Left ventricle myocardium superior (tissue), 1 donor: ENCODE data around the gene TCEA2. TPM values are rescaled to one million over a fixed set of nuclear protein-coding genes. Genes with fewer than 3 reads are reported as not detected.

ENCODE experiments used
- ATAC-seq: fragments of 200-7000 bp; cut with Tn5 transposase; one replicate; pipeline ENCODE4 v1.9.1; 2020; ENCODE audit warnings: mild to moderate bottlenecking, moderate library complexity
- DNase-seq: peaks from one replicate; pipeline ENCODE4 v3.0.0-alpha.2; 2020
- intact Hi-C: fragments of 100-400 bp; cut with micrococcal nuclease; formaldehyde crosslinking; loops from one replicate; pipeline ENCODE4 v1.11.0; 2022
- total RNA-seq: library from RNA; stranded (reverse); fragmentation: NEBNext Ultra II Directional; extraction: Animal tissue kit (Norgen Biotek cat#: 25700); gene quantifications from one replicate; pipeline ENCODE4 v1.2.1, GENCODE V29; 2021
- donor health status: DM: no; HTN: yes; CAD: no; lungs with severe emphysema.

The TCEA2 gene
- total RNA-seq, 1 donor from 2014 or later = 35.6 TPM

DNA sequence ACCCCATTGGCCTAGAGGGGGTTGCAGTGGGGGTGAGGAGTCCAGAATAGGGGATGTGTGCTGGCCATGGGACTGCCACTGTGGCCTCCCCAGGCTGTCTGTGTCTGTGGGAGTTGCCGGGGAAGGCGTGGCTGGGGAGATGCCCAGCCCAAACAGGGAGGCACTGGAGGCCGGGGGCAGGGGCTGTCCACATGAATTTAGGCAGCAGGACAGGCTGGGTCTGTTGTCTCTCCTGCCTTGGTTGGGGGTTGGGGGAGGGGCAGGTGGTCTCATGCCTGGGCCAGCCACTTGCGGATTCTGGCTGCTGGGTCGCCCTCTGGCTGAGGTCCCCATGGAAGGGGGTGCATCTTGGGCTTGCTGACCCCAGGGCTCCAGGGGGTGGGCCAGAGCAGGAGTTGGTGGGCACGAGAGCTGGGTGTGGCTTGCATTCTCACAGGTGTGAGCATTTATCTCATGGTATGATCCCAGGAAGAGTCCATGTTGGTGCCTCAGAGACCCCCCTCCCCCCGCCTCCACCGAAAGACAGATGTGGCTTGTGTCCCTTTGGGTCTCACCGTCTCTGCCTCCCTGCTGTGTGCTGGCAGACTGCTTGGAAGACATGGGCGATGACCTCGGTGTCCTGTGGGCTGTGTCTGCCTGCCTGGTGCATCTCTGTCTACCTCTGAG, 17.5 kb upstream of the TCEA2 start:
- intact Hi-C loops = no loop called here
- peak; percentile 18 for ATAC-seq
- no peak for DNase-seq

DNA sequence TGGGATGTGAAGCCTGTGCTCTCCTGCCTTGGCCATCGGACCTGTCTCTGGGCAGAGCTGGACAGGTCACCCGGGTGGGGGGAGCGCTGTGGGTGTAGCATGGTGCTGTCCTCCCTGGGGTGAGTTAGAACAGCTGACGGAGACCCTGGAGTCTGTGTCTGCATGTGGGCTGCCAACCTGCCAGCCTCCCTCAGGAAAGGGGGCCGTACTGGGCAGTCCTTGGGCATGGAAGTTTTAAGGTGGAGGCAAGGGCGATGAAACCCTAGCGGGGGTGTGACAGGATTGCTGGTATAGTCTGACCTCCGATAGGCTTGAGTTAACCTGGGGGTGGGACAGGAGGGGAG, 16.0 kb upstream of the TCEA2 start:
- intact Hi-C loops = no loop called here
- DNase-seq (no peak), ATAC-seq (no peak)

DNA sequence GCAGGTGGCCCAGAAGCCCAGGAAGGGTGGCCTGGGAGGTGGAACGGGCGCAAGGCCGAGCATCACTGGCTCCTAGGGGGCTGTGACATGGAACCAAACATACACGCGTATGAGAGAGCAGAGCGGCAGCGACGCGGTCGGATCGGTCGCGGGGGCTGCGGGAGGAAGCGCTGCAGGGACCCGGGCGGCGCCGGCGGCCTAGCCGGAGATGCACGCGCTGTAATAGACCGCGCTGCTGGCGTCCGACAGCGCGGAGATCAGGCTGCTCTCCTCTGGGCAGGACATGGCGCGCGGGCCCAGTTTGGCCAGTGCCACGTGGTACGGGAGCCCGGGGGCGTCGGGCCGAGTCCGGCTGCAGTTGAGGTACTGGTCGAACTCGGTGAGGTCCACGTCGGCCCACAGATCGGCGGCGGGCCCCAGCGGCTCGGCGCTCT, 15.0 kb upstream of the TCEA2 start:
- no peak for ATAC-seq
- intact Hi-C loops = no loop called here
- no peak for DNase-seq

DNA sequence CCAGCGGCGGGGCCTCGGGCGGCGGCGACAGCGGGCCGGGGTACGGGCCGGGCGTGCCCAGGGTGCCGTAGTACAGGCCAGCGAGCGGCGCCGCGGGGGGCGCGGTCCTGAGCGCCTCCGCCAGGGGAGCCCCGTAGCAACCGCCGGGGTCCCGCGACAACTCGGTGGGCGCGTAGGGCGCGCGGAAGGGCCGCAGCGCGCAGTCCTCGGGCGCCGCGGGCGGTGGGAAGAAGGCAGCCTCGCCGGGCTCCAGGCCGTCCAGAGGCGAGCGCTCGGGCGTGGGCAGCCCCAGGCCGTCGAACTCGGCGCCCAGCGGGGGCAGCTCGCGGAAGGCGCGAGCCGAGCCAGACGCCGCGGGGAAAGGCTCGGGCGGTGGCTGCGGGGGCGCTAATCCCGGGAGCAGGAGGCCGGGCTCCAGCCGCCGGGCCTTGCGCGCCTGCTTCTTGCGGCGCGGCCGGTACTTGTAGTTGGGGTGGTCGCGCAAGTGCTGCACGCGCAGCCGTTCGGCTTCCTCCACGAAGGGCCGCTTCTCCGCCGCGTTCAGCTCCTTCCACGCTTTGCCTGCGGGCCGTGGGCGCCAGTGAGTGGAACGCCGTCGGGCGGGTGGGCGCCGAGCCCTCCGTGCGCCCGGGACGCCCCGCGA, 14.5 kb upstream of the TCEA2 start:
- DNase-seq (peak; percentile 29), ATAC-seq (no peak)
- intact Hi-C loops = no loop called here

DNA sequence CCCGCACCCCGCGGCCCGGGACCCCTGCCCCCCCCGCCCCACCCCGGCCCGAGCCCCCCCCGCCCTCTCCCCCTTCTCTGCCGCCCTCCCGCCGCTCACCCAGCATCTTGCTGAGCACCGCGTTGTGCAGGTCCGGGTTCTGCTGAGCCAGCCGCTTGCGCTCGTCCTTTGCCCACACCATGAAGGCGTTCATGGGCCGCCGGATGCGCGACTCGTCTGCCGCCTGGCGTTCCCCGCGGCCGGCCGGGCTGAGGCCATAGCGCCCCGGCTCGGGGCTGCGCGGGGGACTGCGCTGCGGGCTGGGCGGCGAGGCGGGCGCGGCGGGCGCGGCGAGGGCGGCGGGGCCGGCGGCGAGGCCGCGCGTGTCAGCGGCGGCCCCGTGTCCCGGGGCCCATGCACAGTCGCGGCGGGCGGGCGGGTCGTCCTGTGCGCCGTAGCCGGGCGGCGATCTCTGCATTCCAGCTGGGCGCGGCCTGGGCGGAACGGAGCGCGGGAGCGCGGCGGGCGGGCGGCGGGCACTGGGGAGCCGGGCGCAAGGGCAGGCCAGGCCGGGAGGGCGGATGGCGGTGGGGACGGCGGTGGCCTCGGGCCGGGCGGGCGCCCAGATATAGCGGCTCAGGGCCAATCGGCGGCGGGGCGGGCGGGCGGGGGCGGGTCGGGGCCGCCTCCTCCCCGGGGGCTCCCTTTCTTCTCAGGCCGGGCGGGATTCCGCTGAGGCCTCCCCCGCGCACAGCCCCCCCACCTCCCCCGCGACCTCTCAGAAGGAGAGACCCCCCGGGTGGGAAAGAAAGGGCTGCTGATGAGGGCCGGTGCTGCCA, 13.7 kb upstream of the TCEA2 start, which contains the start of gene SOX18:
Gene SOX18, minus strand, starts transcription at position 580 of the 818 bp plus-strand sequence. Its CDS starts 123 bp downstream, at position 457.
- ATAC-seq (peak; percentile 28), DNase-seq (peak; percentile 65)
- intact Hi-C loops = no loop called here

DNA sequence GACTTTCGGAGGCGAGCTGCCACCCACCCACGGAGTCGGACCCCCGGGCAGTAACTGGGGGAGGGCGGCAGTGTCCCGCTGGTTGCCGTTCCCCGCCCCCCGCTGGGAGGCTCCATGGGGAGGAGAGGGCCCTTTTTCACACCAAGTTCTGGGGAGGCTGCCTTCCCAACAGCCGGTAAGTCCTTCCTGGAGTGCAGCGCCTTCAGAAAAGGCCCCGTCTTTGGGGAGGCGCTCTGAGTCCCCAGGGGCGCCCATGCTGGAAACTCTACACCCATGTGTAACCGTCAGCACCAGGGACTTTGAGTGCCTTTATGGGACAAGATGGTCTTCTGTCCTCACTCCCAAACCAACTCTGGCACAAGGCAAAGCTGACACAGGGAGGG, 13.1 kb upstream of the TCEA2 start:
- ATAC-seq = peak; percentile 18
- intact Hi-C loops = no loop called here
- no peak for DNase-seq

DNA sequence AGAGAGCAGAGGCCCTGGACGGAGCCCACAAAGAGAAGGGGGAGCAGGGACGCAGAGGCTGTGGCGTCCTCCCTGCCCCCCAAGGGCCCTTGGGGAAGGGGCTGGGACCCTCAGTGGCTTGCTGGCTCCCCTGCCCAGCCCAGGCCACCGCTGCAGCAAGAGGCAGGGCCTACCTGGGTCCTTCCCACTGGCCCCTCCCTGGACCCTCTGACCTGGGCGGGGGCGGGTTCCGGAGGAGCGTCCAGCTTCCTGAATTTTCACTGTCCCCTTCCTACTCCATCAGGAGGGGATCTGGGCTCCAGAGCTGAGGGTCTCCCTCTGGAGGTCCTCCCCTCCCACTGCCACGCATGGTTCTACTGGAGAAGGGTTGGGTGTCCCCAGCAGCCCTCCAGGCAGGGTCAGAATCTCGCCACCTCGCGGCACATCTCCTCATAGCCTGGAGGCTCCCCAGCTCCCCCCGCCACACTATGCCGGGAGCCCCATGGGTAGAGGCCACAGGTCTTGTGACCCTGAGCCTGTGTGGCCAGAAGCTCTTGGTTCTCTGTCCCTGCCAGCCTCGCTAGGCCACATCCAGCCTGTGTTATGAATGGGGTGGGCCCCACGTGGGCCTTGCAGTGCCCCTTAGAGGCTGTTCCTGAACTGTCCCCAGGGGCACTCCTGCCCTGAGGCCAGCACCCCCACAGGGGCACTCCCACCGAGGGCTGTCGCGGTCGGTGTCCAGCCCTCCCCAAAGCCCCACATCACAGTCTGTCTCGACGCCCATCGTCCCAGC, 12.6 kb upstream of the TCEA2 start:
- DNase-seq (no peak), ATAC-seq (peak; percentile 3)
- intact Hi-C loops = no loop called here

DNA sequence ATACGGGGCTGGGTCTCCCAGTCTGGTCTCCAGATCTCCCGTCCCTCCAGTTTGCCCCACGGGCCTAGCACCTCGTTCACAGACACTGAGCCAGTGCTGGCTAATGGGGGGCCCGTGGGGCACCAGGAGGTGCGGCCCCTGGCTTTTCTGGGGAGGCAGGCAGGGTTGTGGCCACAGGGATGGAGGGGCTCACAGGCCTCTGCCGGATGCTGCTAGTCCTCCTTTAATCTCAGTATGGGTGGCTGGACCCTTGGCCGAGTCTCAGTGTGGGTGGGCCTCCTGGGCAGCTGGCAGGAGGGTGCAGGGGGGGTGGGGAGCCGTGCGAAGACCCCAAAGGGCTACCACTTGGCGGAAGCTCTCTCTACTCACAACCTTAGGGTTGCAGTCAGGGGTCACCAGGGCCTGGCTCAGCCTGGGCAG, 12.0 kb upstream of the TCEA2 start:
- ATAC-seq (no peak), DNase-seq (no peak)
- intact Hi-C loops = no loop called here

DNA sequence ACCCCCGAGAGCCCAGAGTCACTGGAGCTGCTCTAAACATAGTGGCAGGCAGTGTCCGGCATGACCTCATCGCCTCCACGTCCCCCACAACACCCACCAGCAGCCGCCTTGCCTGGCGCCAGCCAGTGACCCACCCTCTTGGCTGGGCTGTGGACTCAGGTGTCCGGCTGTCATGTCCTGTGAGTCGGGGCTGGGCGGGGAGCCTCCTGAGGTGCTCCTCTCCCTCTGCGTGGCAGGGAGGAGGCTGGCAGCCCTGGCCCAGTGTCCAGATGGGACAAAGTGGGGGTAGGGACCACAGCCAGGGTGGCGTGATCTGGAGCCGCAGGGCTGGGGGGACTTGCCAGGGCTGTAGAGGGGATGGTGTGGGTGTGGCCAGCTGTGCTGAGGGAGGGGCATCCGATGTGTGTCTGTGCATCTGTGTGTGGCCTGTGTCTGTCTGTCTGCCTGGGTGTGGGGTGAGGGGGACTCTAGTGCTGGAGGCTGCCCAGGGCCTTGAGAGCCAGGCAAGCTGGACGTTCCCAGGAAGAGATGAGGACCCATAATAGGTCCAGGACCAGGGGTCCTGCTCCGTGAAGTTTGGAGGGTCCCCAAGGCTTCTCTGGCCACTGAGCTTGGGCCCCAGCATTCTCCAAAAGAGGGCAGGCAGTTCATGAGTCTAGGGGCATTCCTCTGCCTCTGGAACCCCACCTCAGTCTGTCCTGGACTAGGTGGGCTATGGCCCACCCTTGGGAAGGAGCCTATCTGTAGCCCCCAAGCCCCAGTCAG, 11.3 kb upstream of the TCEA2 start:
- ATAC-seq (peak; percentile 57), DNase-seq (peak; percentile 80)
- intact Hi-C loops = no loop called here

DNA sequence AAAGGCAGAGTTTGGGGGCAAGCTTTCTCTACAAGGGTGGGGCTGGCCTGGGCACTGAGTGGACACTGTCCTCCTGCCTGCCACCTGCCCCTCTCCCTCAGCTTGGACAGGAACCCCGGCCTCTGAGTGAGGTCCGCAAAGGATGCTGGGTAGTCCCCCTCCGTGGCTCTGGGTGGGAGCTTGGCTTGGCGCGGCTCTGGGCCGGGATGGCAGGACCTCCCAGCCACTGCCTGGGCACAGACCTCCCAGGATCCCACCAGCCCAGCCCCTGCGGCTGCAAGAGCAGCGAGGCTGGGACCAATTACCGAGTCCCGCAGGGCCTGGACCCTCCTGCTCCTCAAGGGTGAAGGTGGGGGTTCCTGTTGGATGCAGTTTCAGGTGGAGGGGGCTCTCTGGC, 10.7 kb upstream of the TCEA2 start:
- ATAC-seq (no peak), DNase-seq (no peak)
- intact Hi-C loops = no loop called here

DNA sequence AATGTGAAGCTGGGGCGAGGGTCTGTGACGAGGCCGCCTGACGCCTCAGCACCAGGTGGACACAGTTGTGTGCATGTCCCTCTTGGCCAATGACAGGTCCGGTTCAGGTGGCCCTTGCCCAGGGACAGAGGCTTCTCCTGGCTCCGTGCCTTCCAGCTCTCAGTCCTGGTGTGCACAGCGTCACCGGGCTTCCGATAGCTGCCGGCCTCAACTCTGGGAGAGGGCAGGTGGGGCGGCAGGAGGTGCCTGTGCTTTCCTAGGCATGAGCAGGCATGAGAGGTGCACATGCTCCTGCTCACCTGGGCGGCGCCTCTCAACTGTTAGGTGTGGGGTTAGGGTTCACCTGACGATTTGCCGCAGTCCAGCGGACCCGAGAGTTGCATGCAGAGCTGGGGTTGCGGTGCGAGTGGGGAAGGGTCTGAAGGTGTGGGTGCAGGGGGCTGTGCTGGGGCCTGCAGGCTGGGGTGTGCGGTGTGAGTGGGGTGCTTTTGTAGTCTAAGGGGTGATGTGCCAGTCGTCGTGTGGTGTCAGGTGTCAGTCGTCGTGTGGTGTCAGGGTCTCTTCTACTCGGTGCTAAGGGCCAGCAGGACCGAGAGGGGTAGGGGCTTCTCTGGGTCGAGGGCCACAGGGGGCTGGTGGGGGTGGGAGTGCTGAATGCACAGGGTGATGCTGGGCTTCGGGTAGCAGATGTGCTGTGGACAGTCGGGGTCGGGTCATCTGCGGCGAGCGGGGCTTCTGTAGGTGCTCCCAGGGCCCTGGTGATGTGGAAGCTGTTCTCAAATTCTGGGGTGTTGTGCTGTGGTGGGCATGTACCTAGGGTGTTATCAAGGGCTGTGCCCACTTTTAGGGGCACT, 9.8 kb upstream of the TCEA2 start:
- intact Hi-C loops = no loop called here
- ATAC-seq = no peak

DNA sequence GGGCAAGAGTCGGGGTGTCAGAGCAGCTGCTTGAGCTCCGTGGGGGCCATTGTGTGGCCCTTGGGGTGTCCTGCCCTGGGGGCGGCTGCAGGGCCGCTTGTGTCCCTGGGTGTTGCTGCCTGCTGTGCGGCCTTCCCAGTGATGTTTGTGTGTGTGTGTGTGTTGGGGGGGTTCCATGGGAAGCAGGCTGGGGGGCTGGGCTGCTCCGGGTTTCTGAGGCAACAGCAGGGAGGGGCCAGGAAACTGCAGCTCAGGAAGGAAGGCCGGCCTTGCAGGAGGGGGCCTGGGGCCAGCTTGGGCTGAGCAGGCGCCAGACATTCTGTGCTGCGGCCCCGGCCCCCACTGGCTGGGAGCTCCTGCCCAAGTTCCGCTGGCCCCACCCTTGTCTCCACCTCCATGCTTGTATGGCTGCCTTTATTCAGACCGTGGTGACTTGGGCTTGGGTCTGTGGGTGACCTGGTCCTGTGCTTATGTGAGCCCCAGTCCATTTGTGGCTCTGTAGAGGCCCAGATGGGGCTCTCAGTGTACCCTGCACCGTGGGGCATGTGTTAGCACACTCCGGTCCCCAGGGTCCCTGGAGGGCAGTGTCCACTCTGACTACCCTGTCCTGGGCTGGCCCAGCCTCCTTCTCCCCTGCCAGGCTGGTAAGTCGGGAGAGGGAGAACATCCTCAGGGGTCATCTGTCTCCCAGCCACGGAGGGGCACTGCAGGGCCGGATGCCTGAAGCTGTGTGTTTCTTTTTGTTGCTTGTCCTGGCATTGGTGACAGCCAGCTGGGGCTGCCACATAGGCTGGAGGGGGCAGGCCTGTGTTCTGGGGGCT, 8.9 kb upstream of the TCEA2 start:
- DNase-seq (peak; percentile 77), ATAC-seq (peak; percentile 33)
- intact Hi-C loops = no loop called here

More for the DNA sequence above, 9.8 kb upstream of the TCEA2 start:
- DNase-seq = no peak

DNA sequence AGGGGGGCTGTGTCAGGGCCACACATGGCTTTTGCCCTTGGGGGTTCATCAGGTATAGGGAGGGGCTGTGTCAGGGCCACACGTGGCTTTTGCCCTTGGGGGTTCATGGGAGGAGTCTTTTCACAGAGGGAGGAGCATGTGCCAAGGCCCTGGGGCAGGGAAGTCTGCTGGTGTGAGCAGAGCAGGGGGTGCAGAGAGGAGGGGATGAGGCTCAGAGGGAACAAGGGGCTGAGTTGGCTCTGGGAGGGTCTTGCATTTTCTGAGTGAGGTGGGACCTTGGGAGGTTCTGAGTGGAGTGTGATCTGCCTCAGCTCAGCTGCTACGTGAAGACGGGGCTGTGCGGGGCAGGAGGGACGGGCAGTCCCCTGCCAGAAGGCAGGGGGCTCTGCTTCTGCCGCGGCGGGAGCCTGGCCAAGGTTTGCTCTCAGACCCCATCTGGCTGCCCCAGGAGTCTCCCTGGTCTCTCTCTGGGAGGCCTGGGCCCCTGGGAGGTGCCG, 7.6 kb upstream of the TCEA2 start:
- intact Hi-C loops = no loop called here

DNA sequence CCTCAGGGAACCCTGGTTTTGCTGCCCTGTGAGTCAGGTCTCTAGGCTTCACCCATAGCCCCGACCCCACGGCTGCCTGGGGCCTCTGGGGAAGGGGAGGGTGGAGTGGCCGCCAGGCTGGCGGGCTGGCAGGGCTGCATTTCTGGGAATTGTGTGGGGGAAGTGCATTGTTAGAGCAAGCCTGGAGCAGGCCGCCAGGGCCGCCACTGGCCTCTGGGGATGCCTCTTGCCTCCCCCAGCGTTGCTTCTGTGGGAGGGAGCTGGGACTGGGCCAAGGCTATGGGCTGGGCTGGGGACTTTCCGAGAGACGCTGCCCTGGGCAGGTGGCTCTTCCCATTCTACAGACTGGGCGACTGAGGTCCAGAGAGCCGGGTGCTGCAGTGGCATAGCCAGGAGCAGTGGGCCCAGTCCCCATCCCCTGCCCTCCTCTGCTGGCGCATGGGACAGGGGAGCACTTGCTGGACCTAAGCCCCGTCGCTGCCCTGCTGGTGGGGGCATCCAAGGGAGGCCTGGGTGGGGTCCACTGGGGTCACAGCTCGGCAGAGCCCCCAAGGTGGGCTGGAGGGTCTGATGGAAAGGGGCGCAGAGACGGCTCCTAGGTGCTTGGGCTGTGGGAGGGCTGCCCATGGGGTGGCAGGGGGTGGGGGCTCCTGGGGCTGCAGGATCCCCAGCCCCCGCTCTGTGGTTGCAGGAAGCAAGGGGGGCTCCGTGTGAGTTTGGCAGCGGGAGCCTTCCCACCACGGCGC, 6.9 kb upstream of the TCEA2 start:
- ATAC-seq (peak; percentile 39), DNase-seq (peak; percentile 76)
- intact Hi-C loops = no loop called here

More for the DNA sequence above, 7.6 kb upstream of the TCEA2 start:
- ATAC-seq (no peak), DNase-seq (no peak)

DNA sequence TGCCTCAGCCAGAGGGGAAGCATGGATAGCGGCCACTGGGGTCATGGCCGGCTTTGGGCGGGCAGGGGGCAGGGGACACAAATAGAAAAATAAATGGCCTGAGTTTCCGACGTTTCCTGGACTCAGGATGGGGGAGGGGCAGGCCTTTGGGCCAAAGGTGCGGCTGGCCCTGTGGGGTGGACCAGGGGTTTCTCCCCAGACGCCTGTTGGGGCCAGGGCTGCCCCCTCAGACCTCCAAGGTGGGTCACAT, 6.4 kb upstream of the TCEA2 start:
- no peak for DNase-seq
- ATAC-seq = no peak
- intact Hi-C loops = no loop called here

DNA sequence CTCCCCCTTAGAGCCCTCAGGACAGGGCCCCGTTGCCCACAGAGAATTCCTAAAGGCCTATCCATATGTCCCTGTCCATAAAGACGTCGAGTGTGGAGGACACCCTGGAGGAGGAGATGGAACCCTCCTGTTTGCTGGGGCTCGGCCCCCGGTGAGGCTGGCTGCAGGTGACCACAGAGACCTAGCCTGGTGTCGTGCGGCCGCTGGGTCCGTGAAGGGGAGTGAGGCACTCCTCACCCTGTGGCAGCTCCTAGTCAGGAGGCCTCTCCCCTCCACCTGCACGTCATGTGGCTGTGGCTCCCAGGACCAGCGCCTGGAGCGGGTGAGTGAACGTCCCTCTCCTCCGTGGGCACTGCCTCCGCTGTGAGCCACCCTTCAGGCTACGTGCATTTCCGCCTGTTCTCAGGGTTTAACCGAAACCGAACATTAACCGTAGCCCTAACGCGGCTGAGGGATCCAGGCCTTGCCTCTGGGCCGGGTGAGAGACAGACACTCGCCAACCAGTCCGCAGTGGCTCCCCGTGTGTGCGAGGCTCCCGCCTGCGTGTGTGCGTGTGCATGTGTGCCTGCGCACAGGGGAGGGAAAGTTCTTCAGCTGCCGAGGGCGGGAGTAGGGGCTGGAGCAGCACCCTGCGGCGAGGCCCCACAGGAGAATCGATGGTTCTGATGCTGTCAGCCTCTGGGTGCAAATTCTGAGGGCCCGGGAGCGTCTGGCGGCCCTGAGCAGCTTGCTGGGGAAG, 5.9 kb upstream of the TCEA2 start:
- intact Hi-C loops = no loop called here
- no peak for DNase-seq
- peak; percentile 1 for ATAC-seq
